Right cardiac atrium (tissue), 5 donors: Measurements from ENCODE around the gene ACACA. TPM values are rescaled to one million over a fixed set of nuclear protein-coding genes. Genes with fewer than 3 reads are reported as not detected.

Experiments used
- ATAC-seq, 2 donors: fragments of 200-7000 bp; cut with Tn5 transposase; one replicate each; pipeline versions ENCODE4 v1.8.0 to v1.9.1; 2020; ENCODE audit warnings: moderate library complexity in 2 of 2, mild to moderate bottlenecking in 1 of 2
- DNase-seq, 3 donors: peaks; one replicate each; pipeline ENCODE4 v3.0.0-alpha.2; 2020
- H3K27ac ChIP-seq: one replicate; pipeline ENCODE4 v1.5.1; 2013; ENCODE audit warnings: mild to moderate bottlenecking, low read length, control low read depth, moderate library complexity
- H3K27me3 ChIP-seq: one replicate; pipeline ENCODE4 v1.6.1; 2013; ENCODE audit not compliant: control insufficient read depth, insufficient read depth
- H3K4me1 ChIP-seq: one replicate; pipeline ENCODE4 v1.6.1; 2013; ENCODE audit warnings: low read length; ENCODE audit not compliant: control insufficient read depth, insufficient read depth
- H3K4me3 ChIP-seq: one replicate; pipeline ENCODE4 v1.5.1; 2013; ENCODE audit warnings: low read length, control low read depth
- H3K9me3 ChIP-seq: one replicate; pipeline ENCODE4 v1.6.1; 2013; ENCODE audit warnings: low read length; ENCODE audit not compliant: control insufficient read depth
- WGBS: extraction: QIAGEN DNeasy Blood & Tissue Kit; methylation state at CpG from one replicate; pipeline ENCODE4 v1.1.7; 2013; 5-methylcytosine and 5-hydroxymethylcytosine counted together
- intact Hi-C, 4 donors: fragments of 100-400 bp; cut with DNase I; formaldehyde crosslinking; loops; one replicate each; pipeline versions ENCODE4 v1.11.0 to v1.14.0; 2022 to 2023
- polyA plus RNA-seq: library from polyadenylated mRNA; stranded (reverse); fragments of 200-250 nt; gene quantifications from one replicate; pipeline ENCODE4 v1.2.3, GENCODE V29; 2013
- total RNA-seq, 4 donors: library from RNA; stranded (reverse); fragmentation: NEBNext Ultra II Directional; extraction: Animal tissue kit (Norgen Biotek cat#: 25700); gene quantifications; one replicate each; pipeline ENCODE4 v1.2.1, GENCODE V29; 2021
- donor health status: healthy with polysubstance abuse.
- donor health status: DM: no; HTN: yes; CAD: no.
- donor health status: DM: no; HTN: no; CAD: no.
- donor health status: DM: no; HTN: yes; CAD: no; lungs with severe emphysema.
- donor health status: DM: yes; HTN: yes; CAD: no.

Gene ACACA
- total and polyA plus RNA-seq, 5 donors = 8.9 to 24.8 (median 20.5) TPM

DNA sequence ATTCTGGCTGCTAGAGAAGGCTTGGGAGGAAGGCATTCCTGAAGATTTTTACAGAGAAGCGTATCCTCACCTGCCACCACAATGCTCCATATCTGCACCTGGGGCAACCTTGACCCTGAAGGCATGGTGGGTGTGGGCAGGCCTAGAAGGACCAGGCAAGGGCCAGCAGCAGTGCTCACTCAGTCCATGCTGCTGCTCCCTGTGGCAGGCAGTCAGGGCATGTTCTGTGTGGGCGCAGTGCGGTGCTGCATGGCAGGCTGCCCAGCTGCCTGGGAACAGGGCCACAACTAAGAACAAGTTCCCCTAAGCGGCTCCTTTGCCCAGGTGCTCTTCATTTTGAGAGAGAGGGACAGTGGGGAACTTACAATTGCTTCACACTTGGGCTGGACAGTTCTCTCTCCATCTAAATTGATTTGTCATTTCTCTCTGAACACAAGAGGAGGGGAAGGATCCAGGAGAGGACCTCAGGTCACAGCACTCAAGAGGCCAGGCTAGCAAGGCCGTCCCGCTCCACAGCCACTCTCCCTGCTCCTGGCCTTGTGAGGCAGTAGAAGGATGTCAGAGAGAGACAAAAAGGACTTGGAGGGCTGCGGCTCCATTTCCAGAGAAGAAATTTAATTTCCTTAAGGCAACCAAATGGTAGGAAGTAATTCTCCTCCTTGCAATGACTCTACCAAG lies 299.1 kb downstream of the ACACA start:
- Histone ChIP-seq H3K27me3 (no peaks in the 10 kb centered on the region), H3K4me3 (no peak overlapping the region), H3K27ac (no peak overlapping the region), H3K9me3 (no peaks in the 10 kb centered on the region), H3K4me1 (no peaks in the 10 kb centered on the region)
- DNase-seq = peak; percentile 50 to 80 (median 74)
- 65% methylated on average over 7 of the region's 7 CpGs for WGBS
- peak; percentile 75 to 87 for ATAC-seq
- intact Hi-C loops = no loop called here

DNA sequence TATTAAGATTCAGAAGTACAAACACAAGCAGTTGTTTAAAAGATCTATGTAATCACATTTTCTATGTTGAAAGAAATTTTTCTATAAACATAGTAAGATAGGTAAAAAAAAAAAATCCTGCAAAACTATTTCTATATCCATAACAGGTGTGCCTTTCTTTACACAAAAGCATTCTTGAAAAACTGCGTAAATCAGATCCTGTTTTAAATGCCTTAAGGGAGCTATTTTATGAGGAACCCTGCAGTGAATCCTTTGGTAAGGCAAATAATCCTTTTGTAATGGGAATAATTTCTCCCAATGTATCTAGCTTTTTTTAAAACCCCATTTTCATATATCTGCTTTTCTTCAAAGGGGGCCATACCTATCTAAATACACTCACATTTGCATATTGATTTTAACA lies 300.6 kb downstream of the ACACA start:
- Histone ChIP-seq H3K4me1 (no peaks in the 10 kb centered on the region), H3K9me3 (no peaks in the 10 kb centered on the region), H3K27me3 (no peaks in the 10 kb centered on the region), H3K27ac (no peak overlapping the region), H3K4me3 (no peak overlapping the region)
- DNase-seq (no peak), ATAC-seq (no peak)
- 100% methylated on average over 1 of the region's 1 CpG for WGBS
- intact Hi-C loops = no loop called here

DNA sequence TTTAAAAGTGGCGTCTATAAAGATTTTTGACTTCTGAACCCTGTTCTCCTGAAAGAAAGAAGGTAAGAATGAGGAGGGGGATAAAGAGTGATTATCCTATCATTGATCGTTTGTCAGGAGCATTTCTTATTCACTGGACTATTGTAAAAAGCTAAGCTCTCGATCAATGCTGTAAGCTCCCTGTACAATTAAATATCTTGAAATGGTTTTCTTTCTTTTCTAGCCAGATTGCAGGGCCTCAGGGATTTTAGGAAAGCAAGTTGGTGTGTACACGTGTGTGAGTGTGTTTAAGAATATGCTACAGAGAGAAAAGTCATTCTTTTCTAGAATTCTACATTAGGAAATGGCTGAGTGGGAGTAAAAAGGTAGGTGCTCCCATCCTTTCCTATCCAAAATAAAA lies 303.4 kb downstream of the ACACA start:
- no peaks in the 10 kb centered on the region for H3K27me3 ChIP-seq
- DNase-seq = no peak
- no peak overlapping the region for H3K4me3 ChIP-seq
- no peaks in the 10 kb centered on the region for H3K4me1 ChIP-seq
- H3K27ac ChIP-seq = no peak overlapping the region
- no peak for ATAC-seq
- H3K9me3 ChIP-seq = no peaks in the 10 kb centered on the region
- intact Hi-C loops = no loop called here
- WGBS = 94% methylated on average over 4 of the region's 4 CpGs

DNA sequence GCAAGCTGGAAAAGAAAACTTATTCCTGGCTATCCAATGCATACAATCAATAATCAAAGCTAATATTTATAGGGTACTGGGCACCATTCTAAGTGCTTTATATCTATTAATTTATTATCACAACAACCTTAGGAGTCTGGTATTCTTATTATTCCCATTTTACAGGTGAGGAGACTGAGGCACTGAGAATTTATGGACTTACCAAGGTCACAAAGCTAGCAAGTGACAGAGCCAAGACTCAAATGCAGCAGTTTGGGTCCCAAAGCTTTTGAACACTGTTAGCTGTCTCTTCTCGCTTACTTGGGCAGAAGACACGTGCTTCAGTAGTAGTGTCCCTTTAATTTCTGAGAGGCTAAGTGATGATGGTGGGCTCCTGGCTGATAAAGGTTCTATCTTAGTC lies 305.3 kb downstream of the ACACA start:
- WGBS = 100% methylated on average over 2 of the region's 2 CpGs
- H3K27me3 ChIP-seq = no peaks in the 10 kb centered on the region

DNA sequence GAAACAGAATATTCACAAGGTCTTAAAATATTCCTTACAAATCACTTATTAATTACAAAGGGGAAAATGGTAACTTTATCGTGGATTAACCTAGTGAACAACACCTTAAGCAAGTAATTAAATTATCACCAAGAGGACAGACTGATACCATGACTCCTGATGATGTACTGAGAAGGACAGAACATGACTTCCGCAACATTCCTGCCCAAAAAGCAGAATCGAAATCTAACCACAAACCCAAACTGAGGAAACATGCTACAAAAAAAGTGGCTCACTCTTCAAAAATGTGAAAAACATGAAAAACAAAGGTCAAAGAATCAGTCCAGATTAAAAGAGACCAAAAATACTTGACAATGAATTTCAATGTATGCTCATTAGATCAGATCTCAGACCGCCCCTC lies 306.4 kb downstream of the ACACA start:
- no peak for DNase-seq
- Histone ChIP-seq H3K27me3 (no peaks in the 10 kb centered on the region), H3K27ac (no peak overlapping the region), H3K4me1 (no peaks in the 10 kb centered on the region), H3K9me3 (no peaks in the 10 kb centered on the region), H3K4me3 (no peak overlapping the region)
- no peak for ATAC-seq
- WGBS = 86% methylated on average over 4 of the region's 4 CpGs
- intact Hi-C loops = no loop called here

More for the DNA sequence above, 305.3 kb downstream of the ACACA start:
- no peak overlapping the region for H3K27ac ChIP-seq
- H3K9me3 ChIP-seq = no peaks in the 10 kb centered on the region
- H3K4me1 ChIP-seq = no peaks in the 10 kb centered on the region
- DNase-seq (no peak), ATAC-seq (no peak)
- no peak overlapping the region for H3K4me3 ChIP-seq
- intact Hi-C loops = no loop called here

DNA sequence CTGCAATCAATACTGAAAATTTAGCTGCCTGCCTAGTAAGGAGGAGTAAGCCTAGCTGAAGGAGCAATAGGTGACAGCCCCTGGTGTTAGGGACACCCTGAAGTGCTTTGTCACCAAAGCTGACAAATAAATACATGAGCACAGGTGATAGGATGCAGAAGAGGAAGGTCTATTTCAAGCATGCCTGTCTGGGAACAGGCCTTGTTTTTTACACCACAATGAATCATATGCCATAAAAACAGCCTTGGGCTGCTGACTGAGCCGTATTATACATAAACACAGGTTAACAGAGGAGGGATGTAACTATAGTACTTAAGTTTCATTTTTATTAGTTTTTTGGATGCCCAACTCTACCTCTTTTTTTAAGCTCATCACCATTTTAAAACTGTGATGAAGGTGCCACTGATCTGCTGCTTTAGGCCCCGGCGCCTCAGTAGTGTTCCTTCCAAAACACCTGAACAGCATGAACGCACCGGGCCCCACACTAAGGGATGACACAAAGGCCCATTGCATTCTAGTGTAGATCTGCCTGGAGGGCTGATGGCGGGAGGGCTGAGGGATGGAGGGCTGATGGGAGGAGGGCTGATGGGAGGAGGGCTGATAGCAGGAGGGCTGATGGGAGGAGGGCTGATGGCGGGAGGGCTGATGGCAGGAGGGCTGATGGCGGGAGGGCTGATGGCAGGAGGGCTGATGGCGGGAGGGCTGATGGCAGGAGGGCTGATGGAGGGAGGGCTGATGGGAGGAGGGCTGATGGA lies 307.5 kb downstream of the ACACA start:
- Histone ChIP-seq H3K27me3 (no peaks in the 10 kb centered on the region), H3K4me3 (no peak overlapping the region), H3K9me3 (no peaks in the 10 kb centered on the region), H3K27ac (no peak overlapping the region), H3K4me1 (no peaks in the 10 kb centered on the region)
- intact Hi-C loops = no loop called here
- DNase-seq (no peak), ATAC-seq (no peak)
- WGBS = 96% methylated on average over 9 of the region's 9 CpGs

DNA sequence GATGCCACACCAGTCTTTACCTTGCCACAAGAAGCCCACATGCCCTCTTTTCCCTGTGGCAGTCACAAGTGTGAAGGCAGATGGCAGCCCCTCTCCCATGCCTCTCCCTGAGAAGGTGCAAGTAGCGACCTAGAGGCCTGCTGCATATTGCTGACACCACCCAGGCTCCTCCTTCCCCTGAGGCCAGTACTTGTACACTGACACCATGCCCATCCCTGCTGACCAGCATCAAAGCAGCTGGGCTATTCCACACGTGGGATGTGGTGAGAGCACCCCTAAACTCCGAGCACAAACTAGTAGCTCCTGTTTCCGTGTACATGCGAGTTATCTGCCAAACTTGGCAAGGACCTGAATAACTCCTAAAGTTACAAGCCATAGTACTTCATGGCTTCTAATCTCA lies 308.5 kb downstream of the ACACA start:
- intact Hi-C loops = no loop called here
- H3K4me1 ChIP-seq = no peaks in the 10 kb centered on the region
- ATAC-seq = no peak
- DNase-seq = no peak
- no peaks in the 10 kb centered on the region for H3K9me3 ChIP-seq
- WGBS = 86% methylated on average over 5 of the region's 5 CpGs
- no peak overlapping the region for H3K27ac ChIP-seq
- no peaks in the 10 kb centered on the region for H3K27me3 ChIP-seq
- no peak overlapping the region for H3K4me3 ChIP-seq

DNA sequence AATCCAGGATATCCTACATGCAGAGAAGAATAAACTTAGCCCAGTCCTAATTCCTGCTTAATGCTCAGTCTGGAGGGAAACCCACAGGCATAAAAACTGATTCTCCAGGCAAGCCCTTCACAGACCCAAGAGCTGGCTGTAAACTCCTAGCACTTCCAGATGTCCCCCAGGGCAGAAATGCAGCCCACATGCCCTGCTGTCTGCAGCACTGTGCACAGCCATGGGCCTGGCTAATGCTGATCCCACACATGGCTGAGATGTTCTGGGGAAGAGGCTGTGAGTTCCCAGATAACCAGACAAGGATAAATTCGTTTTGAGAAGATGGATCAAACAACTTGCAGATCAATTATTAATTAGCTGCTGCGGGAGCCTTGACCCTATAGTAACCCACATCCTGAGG lies 309.5 kb downstream of the ACACA start:
- 81% methylated on average over 2 of the region's 2 CpGs for WGBS
- Histone ChIP-seq H3K27me3 (no peaks in the 10 kb centered on the region), H3K27ac (no peak overlapping the region), H3K9me3 (no peaks in the 10 kb centered on the region), H3K4me1 (no peaks in the 10 kb centered on the region), H3K4me3 (no peak overlapping the region)
- intact Hi-C loops = no loop called here
- ATAC-seq (no peak), DNase-seq (no peak)

DNA sequence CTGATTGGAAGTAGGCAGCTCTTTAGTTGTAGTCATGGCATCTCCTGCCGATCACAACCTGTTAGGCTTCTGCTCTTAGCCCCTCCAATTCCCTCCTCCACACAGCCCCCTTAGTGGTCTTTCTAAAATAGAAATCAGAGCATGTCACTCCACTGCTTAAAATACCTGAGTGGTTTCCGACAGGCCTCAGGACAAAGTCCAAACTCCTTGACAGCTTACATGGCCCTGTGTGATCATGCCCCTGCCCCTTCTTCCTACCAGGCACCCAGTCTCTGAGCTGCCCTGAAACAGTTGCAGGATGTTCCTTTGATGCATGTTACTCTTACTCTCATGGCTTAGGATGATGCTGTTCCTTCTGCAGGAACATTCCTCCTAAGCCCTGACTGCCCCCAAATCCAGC lies 310.6 kb downstream of the ACACA start:
- WGBS = 86% methylated on average over 2 of the region's 2 CpGs

DNA sequence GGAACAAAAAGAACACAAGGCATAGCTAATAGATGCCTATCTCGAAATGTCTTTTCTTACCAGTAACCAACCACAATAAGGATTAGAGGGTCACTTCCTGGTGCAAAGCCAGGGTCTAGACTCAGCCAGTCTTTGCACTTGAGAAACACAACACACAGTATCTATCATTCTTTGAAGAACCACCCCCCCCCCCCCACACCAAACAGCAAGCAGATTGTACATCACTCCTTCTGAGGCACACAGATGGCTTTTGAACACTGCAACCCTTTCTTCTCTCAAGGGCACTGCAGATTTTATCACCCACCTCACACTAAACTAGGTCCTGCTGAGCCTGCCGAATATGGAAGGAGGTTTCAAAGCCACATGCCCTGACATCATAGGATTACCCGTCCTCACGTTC lies 312.2 kb downstream of the ACACA start:
- H3K4me3 ChIP-seq = no peak overlapping the region
- no peaks in the 10 kb centered on the region for H3K9me3 ChIP-seq
- no peaks in the 10 kb centered on the region for H3K4me1 ChIP-seq
- DNase-seq (no peak), ATAC-seq (no peak)
- 80% methylated on average over 4 of the region's 4 CpGs for WGBS
- no peaks in the 10 kb centered on the region for H3K27me3 ChIP-seq
- H3K27ac ChIP-seq = no peak overlapping the region
- intact Hi-C loops = no loop called here

More for the DNA sequence above, 310.6 kb downstream of the ACACA start:
- Histone ChIP-seq H3K9me3 (no peaks in the 10 kb centered on the region), H3K27me3 (no peaks in the 10 kb centered on the region), H3K4me1 (no peaks in the 10 kb centered on the region), H3K4me3 (no peak overlapping the region), H3K27ac (no peak overlapping the region)
- ATAC-seq (no peak), DNase-seq (no peak)
- intact Hi-C loops = no loop called here

DNA sequence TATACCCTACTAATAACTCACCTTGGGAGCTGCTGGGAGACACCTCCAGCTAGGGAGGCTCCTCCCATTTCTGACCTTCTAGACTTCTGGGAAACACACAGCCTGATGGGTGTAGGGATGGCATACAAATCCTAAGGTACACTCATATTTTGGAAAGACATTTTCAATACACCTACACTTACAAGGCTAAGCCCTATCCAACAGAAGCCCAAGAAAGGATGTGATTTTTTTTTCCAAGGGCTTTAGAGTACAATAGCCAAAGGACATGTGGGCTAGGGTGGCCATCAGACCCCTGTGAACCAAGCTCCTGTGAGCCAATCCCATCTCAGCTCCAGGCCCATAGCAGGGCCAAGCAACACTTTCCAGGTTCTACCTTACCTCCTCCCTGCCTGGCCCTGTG lies 313.9 kb downstream of the ACACA start:
- no peak for DNase-seq

More for the DNA sequence above, 313.9 kb downstream of the ACACA start:
- Histone ChIP-seq H3K9me3 (no peaks in the 10 kb centered on the region), H3K27me3 (no peaks in the 10 kb centered on the region), H3K27ac (no peak overlapping the region), H3K4me3 (no peak overlapping the region), H3K4me1 (no peaks in the 10 kb centered on the region)
- intact Hi-C loops = no loop called here
- no peak for ATAC-seq
